T-helper 2 cell treated with Interferon-gamma antibody and Interleukin-4, amounts not matched to agents 5 μg/mL and 100 μg/mL, for 36 hours (primary cell): Measurements from ENCODE around the gene AMOTL1.

Source experiments
- DNase-seq: peaks from one replicate; pipeline ENCODE4 v3.0.0; 2021; ENCODE audit warnings: low spot score
- H3K27ac Mint-ChIP-seq: one replicate; pipeline ENCODE4 v1.8.0; 2021; ENCODE audit warnings: mild to moderate bottlenecking, mixed read lengths
- H3K27me3 Mint-ChIP-seq: one replicate; pipeline ENCODE4 v1.8.0; 2021; ENCODE audit warnings: low read depth, mixed read lengths
- H3K36me3 Mint-ChIP-seq: one replicate; pipeline ENCODE4 v1.8.0; 2021; ENCODE audit warnings: low read depth, mixed read lengths
- H3K4me1 Mint-ChIP-seq: one replicate; pipeline ENCODE4 v1.8.0; 2021; ENCODE audit warnings: low read depth, mixed read lengths
- H3K4me3 Mint-ChIP-seq: one replicate; pipeline ENCODE4 v1.8.0; 2022; ENCODE audit warnings: mild to moderate bottlenecking, moderate library complexity, mixed read lengths
- H3K9me3 Mint-ChIP-seq: one replicate; pipeline ENCODE4 v1.8.0; 2021; ENCODE audit warnings: mixed read lengths

The AMOTL1 gene

DNA sequence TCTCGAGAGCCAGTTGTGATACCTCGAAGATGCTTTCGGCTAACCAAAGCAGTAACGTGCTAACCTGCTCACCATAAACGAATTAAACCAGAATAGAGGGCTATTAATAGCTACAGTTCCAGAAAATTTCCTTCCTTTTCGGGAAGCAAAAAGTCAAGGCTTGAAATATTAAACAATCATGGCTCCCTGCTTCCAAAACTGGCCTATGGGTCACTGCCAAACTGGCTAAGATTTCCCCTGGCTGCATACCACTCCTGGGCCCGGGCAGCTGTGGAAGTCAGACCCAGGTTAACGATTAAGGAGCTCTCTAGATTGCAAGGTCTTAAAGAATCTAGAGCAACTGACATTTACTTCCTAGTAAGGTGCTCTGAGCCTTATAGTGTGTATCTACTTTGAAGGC, 1.7 kb downstream of the AMOTL1 start:
- peaks cover 56% of the 10 kb centered on the region for H3K27me3 Mint-ChIP-seq
- H3K9me3 Mint-ChIP-seq = no peaks in the 10 kb centered on the region
- no peaks in the 10 kb centered on the region for H3K36me3 Mint-ChIP-seq
- DNase-seq = no peak
- H3K27ac Mint-ChIP-seq = no peak overlapping the region
- peaks cover 9% of the 10 kb centered on the region for H3K4me1 Mint-ChIP-seq
- peak overlapping the region; percentile 82 for H3K4me3 Mint-ChIP-seq

DNA sequence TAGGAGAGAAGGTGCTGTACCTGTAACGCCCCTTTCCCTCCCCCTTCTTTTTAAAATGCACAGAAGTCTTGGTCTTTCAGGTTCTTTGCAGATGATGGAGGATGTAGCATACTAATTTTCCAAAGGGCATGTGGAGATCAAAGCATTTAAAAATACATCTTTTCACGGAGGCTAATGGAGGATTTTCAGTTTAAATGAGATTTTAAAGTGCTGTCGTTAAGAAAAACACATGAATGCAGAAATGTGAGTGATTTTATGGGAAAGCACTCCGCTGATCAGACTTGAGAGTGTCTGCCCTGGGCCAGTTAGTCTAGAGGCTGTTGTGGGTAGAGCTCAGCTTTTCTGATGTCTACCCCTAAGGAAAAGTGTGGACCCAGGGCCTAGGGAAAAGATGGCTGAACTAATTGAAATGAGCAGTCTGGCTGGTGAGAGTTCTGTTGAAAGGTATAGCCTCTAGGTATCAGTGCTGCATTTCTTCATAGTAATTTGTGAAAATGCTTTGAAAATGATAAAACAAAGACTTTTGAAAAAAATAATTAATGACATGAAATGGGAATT, 2.5 kb downstream of the AMOTL1 start:
- H3K36me3 Mint-ChIP-seq = no peaks in the 10 kb centered on the region
- H3K4me1 Mint-ChIP-seq = peaks cover 9% of the 10 kb centered on the region
- H3K9me3 Mint-ChIP-seq = no peaks in the 10 kb centered on the region
- H3K27ac Mint-ChIP-seq = no peak overlapping the region
- no peak overlapping the region for H3K4me3 Mint-ChIP-seq
- DNase-seq = no peak
- peaks cover 59% of the 10 kb centered on the region for H3K27me3 Mint-ChIP-seq

DNA sequence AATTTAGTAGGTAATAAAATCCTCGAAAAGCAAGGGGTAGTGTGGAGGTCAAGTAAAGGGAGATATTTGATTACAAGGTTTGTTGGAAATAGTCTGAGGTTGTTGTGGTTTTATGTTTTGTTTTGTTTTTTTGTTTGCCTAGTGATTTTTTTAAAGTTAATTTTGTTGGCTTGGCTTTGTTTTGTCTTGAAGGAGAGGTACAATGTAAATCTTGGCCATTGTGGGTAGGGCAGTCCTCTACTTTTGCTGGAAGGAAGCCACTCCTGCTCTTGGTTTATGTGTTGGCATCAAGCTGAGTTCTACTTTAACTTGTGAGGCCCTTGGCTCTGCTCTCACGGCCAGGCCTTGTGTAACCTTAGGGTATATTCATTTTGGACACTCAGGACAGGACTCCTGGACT, 3.2 kb downstream of the AMOTL1 start:
- Mint-ChIP-seq H3K27ac (no peak overlapping the region), H3K4me3 (no peak overlapping the region), H3K36me3 (no peaks in the 10 kb centered on the region), H3K27me3 (peaks cover 62% of the 10 kb centered on the region), H3K9me3 (no peaks in the 10 kb centered on the region), H3K4me1 (peaks cover 12% of the 10 kb centered on the region)
- no peak for DNase-seq

DNA sequence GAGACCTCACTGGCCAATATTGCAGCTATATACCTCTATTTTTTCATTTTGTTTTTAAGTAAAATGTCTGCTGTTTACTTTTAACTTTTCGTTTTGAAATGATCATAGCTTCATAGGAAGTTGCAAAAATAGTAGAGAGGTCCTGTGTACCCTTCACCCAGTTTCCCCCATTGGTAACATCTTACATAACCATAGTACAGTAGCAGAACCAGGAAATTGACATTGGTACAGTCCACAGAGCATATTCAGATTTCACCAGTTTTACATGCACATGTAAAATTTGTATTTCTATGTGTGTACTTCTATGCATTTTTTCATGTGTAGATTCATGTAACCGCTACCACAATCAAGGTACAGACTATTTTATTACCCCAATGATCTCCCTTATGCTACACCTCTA, 3.8 kb downstream of the AMOTL1 start:
- no peak overlapping the region for H3K4me3 Mint-ChIP-seq
- no peak for DNase-seq
- H3K9me3 Mint-ChIP-seq = no peaks in the 10 kb centered on the region
- no peaks in the 10 kb centered on the region for H3K36me3 Mint-ChIP-seq
- peaks cover 15% of the 10 kb centered on the region for H3K4me1 Mint-ChIP-seq
- no peak overlapping the region for H3K27ac Mint-ChIP-seq
- H3K27me3 Mint-ChIP-seq = peaks cover 62% of the 10 kb centered on the region

DNA sequence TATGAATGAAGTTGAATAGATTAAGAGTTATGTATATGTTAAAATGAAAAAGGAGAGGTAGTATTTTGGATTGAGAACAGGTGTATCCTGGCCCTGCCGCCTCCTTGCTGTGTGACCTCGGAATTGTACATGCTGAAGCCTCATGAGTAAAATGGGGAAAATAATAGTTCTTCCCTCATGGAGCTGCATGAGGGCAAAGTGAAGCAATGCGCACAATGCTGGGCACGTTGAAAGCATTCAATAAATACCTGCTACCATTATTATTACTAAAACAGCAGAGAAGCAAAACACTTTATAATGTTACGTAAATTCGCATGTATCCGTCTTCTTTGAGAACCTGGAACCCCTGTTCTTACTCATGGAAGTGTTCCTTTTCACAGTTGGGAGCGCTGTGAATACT, 5.7 kb downstream of the AMOTL1 start:
- Mint-ChIP-seq H3K9me3 (no peaks in the 10 kb centered on the region), H3K4me3 (no peak overlapping the region), H3K4me1 (peaks cover 16% of the 10 kb centered on the region), H3K36me3 (no peaks in the 10 kb centered on the region), H3K27me3 (peaks cover 57% of the 10 kb centered on the region), H3K27ac (no peak overlapping the region)
- DNase-seq = no peak

DNA sequence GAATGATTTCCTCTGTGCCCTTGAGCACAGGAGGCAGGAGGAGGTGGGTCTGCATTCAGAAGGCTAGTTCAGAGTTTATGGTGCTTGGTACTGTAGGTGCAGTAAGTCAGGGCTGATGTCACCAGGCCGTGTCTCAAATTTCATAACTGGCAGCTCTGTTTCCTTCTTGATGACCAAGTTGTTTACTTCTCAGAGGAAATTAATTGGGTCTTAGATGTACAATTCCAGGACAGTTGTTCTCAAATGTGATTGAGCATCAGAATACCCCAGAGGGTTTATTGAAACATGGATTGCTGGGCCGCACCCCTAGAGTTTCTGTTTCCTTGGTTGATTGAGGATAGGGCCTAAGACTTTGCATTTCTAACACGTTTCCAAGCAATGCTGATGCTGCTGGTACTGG, 6.2 kb downstream of the AMOTL1 start:
- peaks cover 55% of the 10 kb centered on the region for H3K27me3 Mint-ChIP-seq

DNA sequence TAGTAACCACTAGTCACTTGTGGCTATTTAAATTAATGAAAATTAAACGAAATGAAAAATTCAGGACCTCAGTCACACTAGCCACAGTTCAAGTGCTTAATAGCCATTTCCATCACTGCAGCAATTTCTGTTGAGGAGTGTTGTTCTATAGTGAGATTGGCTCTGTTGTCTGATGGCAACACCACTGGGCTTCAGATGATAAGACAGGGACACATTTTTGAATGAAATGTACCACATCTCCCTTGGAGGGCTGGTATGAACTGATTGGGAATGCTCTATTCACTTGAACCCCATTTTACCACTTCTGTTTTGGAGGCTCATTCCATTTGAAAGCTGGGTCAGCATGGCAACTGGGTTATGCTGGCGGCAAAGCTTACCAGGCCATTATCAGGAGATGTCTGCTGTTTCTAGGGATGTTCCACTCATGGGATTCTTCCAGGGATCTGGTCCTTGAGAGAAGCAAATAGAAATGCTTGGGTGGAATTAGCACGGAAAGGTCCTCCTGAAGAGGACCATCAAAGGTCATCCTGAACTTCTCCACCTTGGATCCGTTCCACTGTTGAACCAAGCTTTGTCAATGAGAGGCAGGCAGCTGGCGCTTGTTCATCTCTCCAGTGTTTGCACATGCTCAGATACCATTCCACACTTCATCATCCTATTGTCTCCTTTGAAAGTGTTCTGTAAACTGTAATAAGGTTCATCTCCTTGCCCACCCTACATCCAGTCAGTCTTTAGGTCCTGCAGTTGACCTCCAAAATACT, 7.6 kb downstream of the AMOTL1 start:
- Mint-ChIP-seq H3K27me3 (peaks cover 42% of the 10 kb centered on the region), H3K36me3 (no peaks in the 10 kb centered on the region), H3K4me3 (no peak overlapping the region), H3K4me1 (peaks cover 21% of the 10 kb centered on the region), H3K27ac (no peak overlapping the region), H3K9me3 (no peaks in the 10 kb centered on the region)
- DNase-seq = no peak

More for the DNA sequence above, 6.2 kb downstream of the AMOTL1 start:
- peaks cover 14% of the 10 kb centered on the region for H3K4me1 Mint-ChIP-seq
- DNase-seq = no peak
- no peak overlapping the region for H3K4me3 Mint-ChIP-seq
- H3K9me3 Mint-ChIP-seq = no peaks in the 10 kb centered on the region
- no peak overlapping the region for H3K27ac Mint-ChIP-seq
- no peaks in the 10 kb centered on the region for H3K36me3 Mint-ChIP-seq

DNA sequence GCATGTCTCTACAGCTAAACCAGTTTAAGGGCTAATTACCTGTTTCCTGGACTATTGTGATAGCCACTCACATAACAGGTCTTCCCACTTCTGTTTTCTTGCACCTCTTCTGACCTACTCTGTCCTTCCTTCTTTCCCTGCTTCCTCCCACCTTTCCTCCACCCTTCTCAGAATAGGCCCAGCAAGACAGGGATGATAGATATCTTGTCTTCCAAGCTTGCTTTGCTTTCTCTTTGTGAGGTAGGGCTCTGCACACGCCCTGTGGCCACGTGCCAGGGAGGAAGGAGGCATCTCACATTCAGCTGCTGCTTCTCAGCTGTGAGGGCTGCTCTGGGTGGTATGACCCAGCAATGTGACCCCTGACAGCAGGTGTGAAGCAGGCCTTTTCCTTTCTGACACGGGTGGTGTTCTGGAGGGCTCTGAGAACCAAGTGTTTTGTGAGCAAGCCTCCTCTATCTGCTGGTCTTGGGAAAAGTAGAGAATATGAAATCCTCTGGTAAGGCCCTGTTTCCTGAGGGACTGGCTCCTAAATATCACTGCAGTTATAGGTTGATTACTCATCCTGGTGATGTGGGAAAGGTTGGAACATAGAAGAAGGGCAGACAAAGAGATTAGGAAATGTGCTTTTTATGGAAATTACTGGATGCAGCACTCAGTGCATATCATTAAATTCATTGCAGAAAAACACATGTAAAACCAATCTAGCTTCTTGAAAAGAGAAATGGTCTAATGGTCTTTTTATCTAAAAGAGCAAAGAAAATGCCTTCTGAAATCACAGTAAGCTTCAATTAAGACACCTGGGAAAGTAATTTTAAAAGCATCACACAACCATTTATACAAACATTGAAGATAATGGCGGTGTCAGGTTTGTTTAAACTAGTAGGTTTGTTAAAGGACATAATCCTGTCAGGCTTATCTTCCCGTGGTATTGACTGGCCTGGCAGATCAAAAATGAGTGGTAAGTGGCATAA, 8.5 kb downstream of the AMOTL1 start:
- Mint-ChIP-seq H3K9me3 (no peaks in the 10 kb centered on the region), H3K36me3 (no peaks in the 10 kb centered on the region), H3K4me3 (no peak overlapping the region), H3K27me3 (peaks cover 35% of the 10 kb centered on the region), H3K4me1 (peaks cover 27% of the 10 kb centered on the region), H3K27ac (no peak overlapping the region)
- DNase-seq = no peak

DNA sequence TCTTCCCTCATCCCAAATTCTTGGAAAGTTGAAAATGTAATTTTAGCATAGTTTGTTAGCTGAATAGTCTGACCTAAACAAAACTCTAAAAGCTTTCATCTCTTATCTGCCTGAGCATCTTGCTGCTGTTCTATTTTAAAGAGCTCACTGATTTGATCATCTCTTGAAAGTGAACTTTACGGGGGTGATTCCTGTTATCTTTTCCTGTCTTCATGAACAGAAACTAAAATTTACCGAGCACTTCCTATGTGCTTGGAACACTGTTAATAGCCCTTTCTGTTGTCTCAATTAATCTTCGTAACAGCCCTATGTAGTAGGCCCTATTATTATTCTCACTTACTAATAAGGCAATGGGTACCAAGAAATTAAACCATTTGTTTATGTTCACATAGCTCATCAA, 12.3 kb downstream of the AMOTL1 start:
- no peaks in the 10 kb centered on the region for H3K36me3 Mint-ChIP-seq
- DNase-seq = no peak
- peaks cover 28% of the 10 kb centered on the region for H3K4me1 Mint-ChIP-seq
- peak overlapping the region; percentile 9 for H3K27ac Mint-ChIP-seq
- no peaks in the 10 kb centered on the region for H3K9me3 Mint-ChIP-seq
- H3K4me3 Mint-ChIP-seq = peak overlapping the region; percentile 50
- peaks cover 26% of the 10 kb centered on the region for H3K27me3 Mint-ChIP-seq

DNA sequence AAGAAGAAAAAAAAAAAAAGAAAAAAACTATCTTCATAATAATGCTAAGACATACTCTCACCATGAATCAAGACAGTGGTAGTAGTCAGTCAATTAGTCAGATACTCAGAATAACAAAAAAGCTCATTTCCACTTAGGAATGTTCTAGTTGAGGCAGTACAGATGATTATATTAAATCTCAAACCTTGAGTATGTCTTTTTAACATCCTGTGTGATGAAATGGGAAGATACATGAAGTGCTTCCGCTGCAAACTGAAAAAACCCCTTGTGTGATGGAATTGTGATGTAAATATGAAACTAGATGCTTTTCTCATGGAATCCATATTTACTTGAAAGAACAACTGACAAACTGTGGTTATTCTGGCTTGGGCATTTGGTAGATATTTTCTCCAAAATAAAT, 13.7 kb downstream of the AMOTL1 start:
- Mint-ChIP-seq H3K36me3 (no peaks in the 10 kb centered on the region), H3K9me3 (no peaks in the 10 kb centered on the region), H3K27ac (no peak overlapping the region), H3K27me3 (peaks cover 24% of the 10 kb centered on the region), H3K4me3 (no peak overlapping the region), H3K4me1 (peaks cover 23% of the 10 kb centered on the region)
- no peak for DNase-seq

DNA sequence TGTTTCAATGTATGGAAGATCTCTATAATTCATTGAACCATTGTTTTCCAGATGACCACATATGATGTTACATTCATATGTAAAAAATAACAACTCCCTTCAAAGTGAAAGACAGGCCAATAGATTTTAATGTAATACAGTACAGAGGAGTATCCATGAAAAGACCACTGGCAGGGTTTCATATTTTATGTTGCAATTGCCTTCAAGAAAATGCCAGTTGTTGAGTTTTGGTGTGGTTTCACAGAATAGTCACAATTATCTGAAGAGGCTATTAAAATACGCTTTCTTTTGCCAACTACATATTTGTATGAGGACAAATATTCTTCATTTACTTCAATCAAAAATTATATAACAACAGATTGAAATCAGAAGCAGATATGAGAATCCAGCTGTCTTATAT, 14.3 kb downstream of the AMOTL1 start:
- Mint-ChIP-seq H3K27me3 (peaks cover 24% of the 10 kb centered on the region), H3K9me3 (no peaks in the 10 kb centered on the region), H3K4me3 (no peak overlapping the region), H3K36me3 (no peaks in the 10 kb centered on the region), H3K4me1 (peaks cover 22% of the 10 kb centered on the region), H3K27ac (no peak overlapping the region)
- no peak for DNase-seq

DNA sequence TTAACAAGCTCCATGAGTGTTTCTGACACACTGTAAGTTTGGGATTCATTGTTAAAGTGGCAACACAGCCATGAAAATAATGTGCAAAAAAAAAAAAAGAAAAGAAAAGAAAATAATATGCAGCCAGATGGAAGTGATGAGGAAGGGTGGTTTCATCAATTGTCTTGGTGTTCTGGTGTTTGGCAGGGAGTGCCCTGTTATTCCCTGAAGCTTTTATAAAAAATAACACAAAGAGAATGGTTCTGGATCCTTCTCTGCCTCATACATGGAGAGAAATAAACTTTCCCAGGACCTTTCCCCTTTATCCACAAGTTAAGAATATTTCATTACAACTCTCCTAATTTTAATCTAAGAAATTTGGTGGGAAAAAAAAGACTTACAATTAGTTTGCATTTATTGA, 16.7 kb downstream of the AMOTL1 start:
- Mint-ChIP-seq H3K4me1 (peaks cover 16% of the 10 kb centered on the region), H3K27me3 (peaks cover 20% of the 10 kb centered on the region), H3K4me3 (no peak overlapping the region), H3K36me3 (no peaks in the 10 kb centered on the region), H3K27ac (no peak overlapping the region), H3K9me3 (no peaks in the 10 kb centered on the region)
- DNase-seq = no peak

DNA sequence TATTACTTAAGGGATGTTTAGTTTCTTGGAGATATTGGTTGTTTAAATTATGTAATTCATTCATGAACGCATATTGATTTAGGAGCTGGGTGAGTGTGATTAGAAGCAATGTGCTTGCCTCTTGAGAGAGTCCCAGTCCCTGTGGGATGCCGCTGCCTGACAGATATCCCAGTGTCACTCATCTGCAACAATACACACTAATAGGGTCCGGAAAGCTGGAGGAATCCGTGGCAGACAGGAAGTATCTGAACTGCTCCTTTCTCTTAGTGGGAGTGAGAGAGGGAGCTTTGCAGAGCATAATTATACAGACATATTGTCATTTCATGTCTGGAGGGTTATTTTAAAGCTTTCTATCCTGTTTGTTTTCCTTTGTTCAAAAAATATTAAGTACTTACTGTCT, 17.4 kb downstream of the AMOTL1 start:
- Mint-ChIP-seq H3K27me3 (peaks cover 24% of the 10 kb centered on the region), H3K27ac (no peak overlapping the region), H3K36me3 (no peaks in the 10 kb centered on the region), H3K9me3 (no peaks in the 10 kb centered on the region), H3K4me1 (peaks cover 10% of the 10 kb centered on the region), H3K4me3 (no peak overlapping the region)
- no peak for DNase-seq
